ENCODE data around the gene TMEM115. TPM values are rescaled to one million over a fixed set of nuclear protein-coding genes. Genes with fewer than 3 reads are reported as not detected.

Gene TMEM115
- total and polyA plus RNA-seq, 9 of the 15 experiments (the other 6 are each of a cell fraction or from before 2014, with no cell fraction given), result 1.6 to 26.9 (median 14.1) TPM

- TF ChIP-seq PATZ1 (CRISPR knock-in tag; IDR thresholded peaks at IDR 0.05; ENCODE audit: borderline replicate concordance) (no peak), PTRF (tag; IDR thresholded peaks at IDR 0.05) (no peak), ATF2 (CRISPR knock-in tag; IDR thresholded peaks at IDR 0.05) (no peak), TAL1 (IDR thresholded peaks at IDR 0.05) (no peak), HSF4 (CRISPR knock-in tag; IDR thresholded peaks at IDR 0.05; ENCODE audit: borderline replicate concordance) (no peak), PKNOX1 (IDR thresholded peaks at IDR 0.05) (no peak; the same call in 1 of the 2 replicates), ETV5 (CRISPR knock-in tag; IDR thresholded peaks at IDR 0.05; ENCODE audit: low read depth) (peak; percentile 59; the same call in 1 of the 2 replicates), ATF6 (CRISPR knock-in tag; IDR thresholded peaks at IDR 0.05) (no peak; the same call in 1 of the 2 replicates), ARID1B (IDR thresholded peaks at IDR 0.05) (no peak), HBP1 (CRISPR knock-in tag; IDR thresholded peaks at IDR 0.05) (no peak), U2AF1 (optimal IDR thresholded peaks at IDR 0.05; ENCODE audit: low read depth, low read length) (no peak), TSC22D4 (tag; IDR thresholded peaks at IDR 0.05) (no peak), BRD4 (IDR thresholded peaks at IDR 0.05) (no peak), ZNF79 (CRISPR knock-in tag; IDR thresholded peaks at IDR 0.05; ENCODE audit: low read depth) (no peak), IRF9 (tag; IDR thresholded peaks at IDR 0.05) (no peak), NRF1 (conservative IDR thresholded peaks at IDR 0.05 in 1 of 2, IDR thresholded peaks at IDR 0.05 in 1 of 2) (peak; percentile 94 to 96), MAFG (tag; conservative IDR thresholded peaks at IDR 0.05) (no peak), ERF (CRISPR knock-in tag; IDR thresholded peaks at IDR 0.05) (peak; percentile 60; the same call in 1 of the 2 replicates), ZNF174 (CRISPR knock-in tag; IDR thresholded peaks at IDR 0.05) (no peak)
Observed at GRCh38 chr3:50350527-50351322, 8.6 kb downstream of the TMEM115 start, which contains the start of the genes CYB561D2 and NPRL2 (continued).
